Stimulated activated CD4-positive, alpha-beta T cell treated with anti-CD3 and anti-CD28 coated beads, Interleukin-2, amount 100 ng/mL, for 24 hours (primary cell): ENCODE measurements around the gene TAS1R3.
A peak's percentile ranks its signal among the peaks of the same experiment; 100 is the strongest.

Experiments used
- DNase-seq, 2 donors: peaks; one replicate each; pipeline ENCODE4 v3.0.0-alpha.2; 2020

TAS1R3 gene

GRCh38 chr1:1371746-1372711 lies 40.9 kb downstream of the TAS1R3 start:
- DNase-seq: peak; percentile 85 to 86

- no peak for DNase-seq
Observed at GRCh38 chr1:1373051-1373814, 42.2 kb downstream of the TAS1R3 start.

DNA sequence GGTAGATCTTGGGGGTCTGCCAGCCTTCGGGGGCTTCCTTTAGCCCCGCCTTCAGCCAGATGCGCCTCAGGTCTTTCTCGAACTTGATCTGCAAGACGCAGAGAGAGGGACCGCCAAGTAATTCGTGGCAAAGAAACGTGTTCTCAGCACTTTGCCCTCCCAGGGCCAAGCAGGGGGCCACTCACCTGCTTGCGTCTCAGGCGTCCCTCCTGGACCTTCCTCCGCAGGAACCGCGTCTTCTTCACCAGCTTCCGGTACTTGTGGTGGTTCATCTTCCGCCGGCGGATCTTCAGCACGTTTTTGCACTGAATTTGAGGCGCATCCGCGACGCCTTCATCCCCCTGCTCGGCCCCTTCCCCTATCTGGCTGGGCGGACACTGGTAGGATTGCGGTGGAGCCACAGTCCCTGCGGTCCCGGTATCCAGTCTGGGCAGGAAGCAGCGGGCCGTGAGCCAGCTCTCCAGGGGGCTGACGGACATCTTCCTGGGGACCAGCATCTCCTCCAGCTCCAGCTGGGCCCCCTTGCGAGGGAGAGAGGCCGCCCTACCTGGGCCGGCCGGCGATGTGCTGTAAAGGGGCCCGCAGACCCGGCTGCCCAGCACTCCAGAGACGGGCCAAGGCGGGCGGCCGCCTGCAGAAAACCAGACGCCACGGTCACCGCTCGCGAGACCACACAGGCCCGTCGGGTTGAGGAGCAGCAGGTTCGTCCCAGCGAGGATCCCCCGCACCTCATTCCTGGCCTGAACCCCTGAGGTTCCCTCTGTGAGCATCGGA lies 42.9 kb downstream of the TAS1R3 start:
- no peak for DNase-seq

- no peak for DNase-seq
Observed at GRCh38 chr1:1374589-1374928, 43.5 kb downstream of the TAS1R3 start.

DNA sequence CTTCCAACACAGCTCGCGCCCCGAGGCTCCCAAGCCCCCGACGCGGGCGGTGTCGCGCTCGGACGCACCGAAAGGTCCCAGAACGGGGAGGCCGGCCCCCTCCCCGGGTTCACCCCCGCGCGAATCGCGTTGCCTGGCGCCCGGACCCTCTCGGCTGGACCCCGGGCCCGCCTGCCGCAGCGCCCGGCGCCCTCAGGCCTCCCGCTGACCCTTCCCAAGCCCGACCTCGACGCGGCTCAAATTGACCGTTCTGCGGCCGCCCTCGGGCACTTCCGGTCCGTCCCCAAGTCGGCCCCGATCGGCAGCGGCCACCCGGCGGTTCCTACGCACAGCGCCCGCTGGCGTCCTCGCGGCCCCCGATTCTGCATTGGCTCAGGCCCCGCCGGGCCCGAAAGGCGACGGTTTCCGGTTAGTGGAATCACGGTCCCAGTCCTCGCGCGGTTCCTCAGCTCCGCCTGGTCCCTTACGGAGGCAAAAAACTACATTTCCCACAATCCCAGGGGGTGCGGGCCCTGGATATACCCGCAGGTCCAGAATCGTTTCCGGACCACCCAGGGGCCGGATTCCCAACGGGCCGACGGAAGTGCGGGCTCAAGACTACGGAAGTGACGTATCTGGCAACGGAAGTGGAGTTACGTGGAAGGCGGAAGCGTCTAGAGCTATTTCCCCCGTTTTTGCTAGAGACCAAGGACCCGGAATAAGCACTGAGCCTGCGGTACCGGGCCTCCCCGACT lies 44.0 kb downstream of the TAS1R3 start, which contains the start of gene AURKAIP1:
Gene AURKAIP1, minus strand, starts transcription at position 279 of the 734 bp plus-strand sequence. CDS start 451 bp downstream, outside the sequence.
- DNase-seq: peak; percentile 94 to 96

- no peak for DNase-seq
Observed at GRCh38 chr1:1376551-1377226, 45.6 kb downstream of the TAS1R3 start.

DNA sequence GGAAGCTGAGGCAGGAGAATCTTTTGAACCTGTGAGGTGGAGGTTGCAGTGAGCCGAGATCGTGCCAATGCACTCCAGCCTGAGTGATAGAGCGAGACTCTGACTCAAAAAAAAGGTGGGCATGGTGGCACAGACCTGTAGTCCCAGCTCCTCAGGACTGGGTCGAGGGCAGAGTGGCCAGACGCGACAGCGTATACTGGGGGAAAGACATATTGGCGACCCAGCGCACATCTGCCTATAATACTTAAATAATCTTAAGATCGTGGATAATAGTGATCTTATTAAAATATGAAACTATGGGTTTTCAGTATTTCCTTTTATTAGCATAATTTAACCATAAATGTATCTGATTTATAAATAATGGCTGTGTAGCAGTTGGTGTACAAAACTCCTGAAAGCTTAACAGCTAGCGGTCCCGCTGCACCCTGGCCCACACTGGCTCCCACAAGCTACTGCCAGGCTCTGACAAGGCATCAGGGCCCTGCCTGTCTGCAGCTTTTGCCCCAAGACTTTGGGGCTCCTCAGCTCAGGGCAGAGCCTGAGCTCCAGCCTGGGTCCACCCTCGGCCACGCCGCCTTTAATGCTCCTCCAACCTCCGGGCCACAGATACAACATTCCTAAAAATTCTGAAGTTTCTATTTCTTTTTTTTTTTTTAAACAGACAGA lies 46.6 kb downstream of the TAS1R3 start:
- DNase-seq: no peak

GRCh38 chr1:1380860-1381259 lies 49.8 kb downstream of the TAS1R3 start:
- DNase-seq: no peak

- DNase-seq: no peak
Observed at GRCh38 chr1:1381294-1381693, 50.2 kb downstream of the TAS1R3 start.
